ENCODE results near the gene TMEM54. TPM values are rescaled to one million over a fixed set of nuclear protein-coding genes. Genes with fewer than 3 reads are reported as not detected.

The TMEM54 gene
- total RNA-seq, 4 donors from 2014 or later = 228 to 892 (median 538) TPM

DNA sequence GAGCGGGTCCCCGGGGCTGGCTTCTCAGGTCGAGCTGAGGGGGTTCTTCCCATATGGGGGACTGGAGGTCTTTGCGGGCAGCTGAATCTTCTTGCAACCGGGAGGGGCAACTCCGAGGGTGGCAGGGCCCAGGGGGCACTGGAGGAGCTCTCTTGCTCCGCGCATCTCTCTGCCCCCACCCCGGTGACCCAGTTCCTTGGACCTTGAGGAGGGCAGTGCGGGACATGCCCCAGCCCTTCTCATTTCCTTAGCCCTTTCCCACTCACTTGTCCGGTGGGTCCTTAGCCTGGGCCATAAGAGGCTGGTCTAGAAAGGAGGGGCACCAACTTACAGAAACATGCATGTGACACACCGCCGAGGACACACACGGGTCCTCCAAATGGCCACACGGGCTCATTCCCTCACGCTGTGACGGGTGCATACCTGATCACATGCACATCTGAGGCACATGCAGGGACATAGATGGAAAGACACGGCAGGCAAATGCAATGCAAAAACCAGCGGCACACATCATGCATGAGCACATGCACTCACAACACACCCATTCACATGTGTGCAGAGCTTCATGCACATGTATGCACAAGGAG, 14.3 kb downstream of the TMEM54 start:
- no peak for TF ChIP-seq POLR2A (IDR thresholded peaks at IDR 0.05)
- TF ChIP-seq, protein P1, sequence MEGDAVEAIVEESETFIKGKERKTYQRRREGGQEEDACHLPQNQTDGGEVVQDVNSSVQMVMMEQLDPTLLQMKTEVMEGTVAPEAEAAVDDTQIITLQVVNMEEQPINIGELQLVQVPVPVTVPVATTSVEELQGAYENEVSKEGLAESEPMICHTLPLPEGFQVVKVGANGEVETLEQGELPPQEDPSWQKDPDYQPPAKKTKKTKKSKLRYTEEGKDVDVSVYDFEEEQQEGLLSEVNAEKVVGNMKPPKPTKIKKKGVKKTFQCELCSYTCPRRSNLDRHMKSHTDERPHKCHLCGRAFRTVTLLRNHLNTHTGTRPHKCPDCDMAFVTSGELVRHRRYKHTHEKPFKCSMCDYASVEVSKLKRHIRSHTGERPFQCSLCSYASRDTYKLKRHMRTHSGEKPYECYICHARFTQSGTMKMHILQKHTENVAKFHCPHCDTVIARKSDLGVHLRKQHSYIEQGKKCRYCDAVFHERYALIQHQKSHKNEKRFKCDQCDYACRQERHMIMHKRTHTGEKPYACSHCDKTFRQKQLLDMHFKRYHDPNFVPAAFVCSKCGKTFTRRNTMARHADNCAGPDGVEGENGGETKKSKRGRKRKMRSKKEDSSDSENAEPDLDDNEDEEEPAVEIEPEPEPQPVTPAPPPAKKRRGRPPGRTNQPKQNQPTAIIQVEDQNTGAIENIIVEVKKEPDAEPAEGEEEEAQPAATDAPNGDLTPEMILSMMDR (IDR thresholded peaks at IDR 0.05) = no peak
- no peak overlapping the region for H3K27ac ChIP-seq
- peaks cover 0 to 16% of the 10 kb centered on the region in 2 donors for H3K27me3 ChIP-seq
- H3K4me3 ChIP-seq = peak overlapping the region in 2 of 4 donors; percentile 25 to 35
- no peaks in the 10 kb centered on the region for H3K9me3 ChIP-seq
- H3K36me3 ChIP-seq = no peaks in the 10 kb centered on the region
- peak in 1 of 3 donors; percentile 42 for DNase-seq
- peaks cover 0 to 19% (median 3%) of the 10 kb centered on the region in 4 donors for H3K4me1 ChIP-seq

DNA sequence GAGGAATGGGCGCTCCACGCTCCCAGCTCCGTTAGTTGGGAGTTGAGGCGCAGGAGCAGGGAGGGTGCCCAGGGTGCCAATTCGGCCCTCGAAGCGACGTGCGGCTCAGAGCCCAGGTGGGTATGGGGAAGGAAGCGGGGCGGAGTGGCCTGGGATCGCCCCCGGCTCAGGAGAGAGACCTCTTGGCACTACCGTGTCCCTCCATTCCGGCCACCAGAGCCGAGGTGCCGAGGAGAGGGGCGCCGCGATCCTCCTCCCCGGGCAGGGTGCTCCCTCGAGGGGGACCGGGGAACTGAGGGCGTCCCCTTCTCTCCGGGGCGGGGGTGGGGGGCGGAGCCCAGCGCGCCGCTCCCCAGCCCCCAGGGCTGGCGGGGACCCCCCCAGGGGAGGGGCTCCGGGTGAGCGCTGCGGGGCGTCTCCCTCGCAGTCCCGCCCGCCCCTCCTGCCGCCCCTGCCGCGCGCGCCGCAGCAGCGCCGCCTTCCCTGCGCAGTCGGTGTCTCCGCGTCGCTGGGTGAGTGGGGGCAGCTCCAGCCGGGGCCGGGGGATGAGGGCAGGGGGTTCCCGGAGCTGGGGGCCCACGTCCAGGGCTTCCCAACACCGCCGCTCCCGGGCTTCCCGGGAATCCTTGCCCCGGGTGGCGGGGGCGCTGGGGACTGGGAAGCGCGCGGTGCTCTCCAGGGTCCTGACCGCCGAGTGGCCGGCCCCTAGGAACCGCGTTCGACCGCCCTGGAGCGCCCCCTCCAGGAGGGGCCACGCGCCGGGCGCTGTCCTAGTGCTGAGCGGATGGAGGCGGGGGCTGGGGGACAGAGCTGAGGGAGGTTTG, 15.0 kb downstream of the TMEM54 start, which contains the start of gene HPCA:
TSS of gene HPCA (plus strand) at position 488 of the 824 bp plus-strand sequence. CDS start 2,408 bp downstream, outside the sequence.
- peaks cover 0 to 19% (median 3%) of the 10 kb centered on the region in 4 donors for H3K4me1 ChIP-seq
- no peak within 1 kb of the TSS for H3K27ac ChIP-seq
- H3K36me3 ChIP-seq = no peaks in the 10 kb centered on the region
- TF ChIP-seq, protein P1 (IDR thresholded peaks at IDR 0.05) = peak in 4 of 6 experiments; percentile 15 to 51 (median 41)
- no peak for TF ChIP-seq POLR2A (IDR thresholded peaks at IDR 0.05)
- H3K27me3 ChIP-seq = peaks cover 0 to 16% of the 10 kb centered on the region in 2 donors
- no peaks in the 10 kb centered on the region for H3K9me3 ChIP-seq
- H3K4me3 ChIP-seq = peak within 1 kb of the TSS in 2 of 4 donors; percentile 25 to 35
- DNase-seq = peak in 2 of 3 donors; percentile 57 to 76

DNA sequence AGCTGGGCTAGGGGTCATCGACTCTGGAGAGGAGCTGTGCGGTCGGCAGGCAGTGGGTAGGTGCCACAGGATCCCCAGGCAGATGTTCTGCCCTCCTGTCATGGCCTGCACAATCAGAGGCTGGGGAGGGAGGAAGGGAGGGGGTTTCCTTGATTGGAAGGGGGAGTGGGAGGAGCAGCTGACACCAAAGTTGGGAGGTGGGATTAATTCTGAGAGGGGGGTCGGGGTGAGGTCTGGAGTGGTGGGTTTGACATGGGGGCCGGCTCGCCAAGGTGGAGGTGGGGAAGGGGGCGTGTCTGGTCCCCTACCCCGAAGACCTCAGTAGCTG, 15.5 kb downstream of the TMEM54 start:
- Histone ChIP-seq H3K27ac (no peak overlapping the region), H3K36me3 (no peaks in the 10 kb centered on the region), H3K4me3 (no peak overlapping the region), H3K9me3 (no peaks in the 10 kb centered on the region), H3K27me3 (peaks cover 0 to 16% of the 10 kb centered on the region in 2 donors), H3K4me1 (peaks cover 0 to 19% (median 3%) of the 10 kb centered on the region in 4 donors)
- TF ChIP-seq POLR2A (IDR thresholded peaks at IDR 0.05) = no peak
- TF ChIP-seq, protein P1 (IDR thresholded peaks at IDR 0.05) = no peak
- no peak for DNase-seq

DNA sequence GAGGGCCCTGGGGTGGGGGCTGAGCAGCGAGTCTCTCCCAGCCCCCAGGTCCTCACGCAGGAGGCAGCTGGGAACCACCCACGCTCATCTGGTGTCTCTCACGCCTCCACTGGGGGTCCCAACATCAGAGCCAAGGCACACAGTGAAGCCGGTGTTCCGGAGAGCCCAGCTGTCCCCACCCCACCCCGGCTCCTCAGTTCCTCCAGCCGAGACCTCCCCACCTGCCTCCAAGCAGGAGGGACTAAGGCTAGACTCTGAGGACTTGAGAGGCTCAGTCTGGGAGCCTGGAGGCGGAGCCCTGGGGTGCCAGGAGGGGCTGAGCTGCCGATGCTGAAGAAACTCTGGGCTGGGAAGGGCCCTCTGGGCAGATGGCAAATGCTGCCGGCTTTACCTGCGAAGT, 16.5 kb downstream of the TMEM54 start:
- Histone ChIP-seq H3K27ac (no peak overlapping the region), H3K9me3 (no peaks in the 10 kb centered on the region), H3K36me3 (no peaks in the 10 kb centered on the region), H3K4me1 (peaks cover 0 to 19% (median 3%) of the 10 kb centered on the region in 4 donors), H3K4me3 (no peak overlapping the region), H3K27me3 (peaks cover 0 to 16% of the 10 kb centered on the region in 2 donors)
- DNase-seq = no peak
- TF ChIP-seq POLR2A (IDR thresholded peaks at IDR 0.05) = no peak
- TF ChIP-seq, protein P1 (IDR thresholded peaks at IDR 0.05) = no peak

DNA sequence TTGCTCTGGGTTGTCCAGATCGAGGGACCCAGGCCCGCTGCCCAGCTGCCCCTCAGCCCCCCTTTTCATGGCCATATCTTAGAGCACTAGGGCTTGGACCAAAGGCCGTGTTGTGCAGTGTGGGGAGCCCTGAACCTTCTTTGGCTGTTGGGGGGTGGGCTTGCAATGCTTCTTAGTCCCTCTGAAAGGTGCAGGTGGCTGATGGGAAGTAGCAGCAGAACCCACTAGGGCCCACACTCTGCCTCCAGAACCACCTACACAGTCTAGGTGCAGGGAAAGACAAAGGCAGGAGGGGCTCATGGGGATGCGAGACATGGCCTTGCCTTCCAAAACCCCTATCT, 17.2 kb downstream of the TMEM54 start:
- TF ChIP-seq POLR2A (IDR thresholded peaks at IDR 0.05) = no peak
- TF ChIP-seq, protein P1 (IDR thresholded peaks at IDR 0.05) = no peak
- Histone ChIP-seq H3K27ac (no peak overlapping the region), H3K4me1 (peaks cover 0 to 19% (median 3%) of the 10 kb centered on the region in 4 donors), H3K27me3 (peaks cover 0 to 16% of the 10 kb centered on the region in 2 donors), H3K9me3 (no peaks in the 10 kb centered on the region), H3K36me3 (no peaks in the 10 kb centered on the region), H3K4me3 (no peak overlapping the region)
- no peak for DNase-seq
